DMS114 treated with DMSO at 0.1 percent for 48 hours (cell line): ENCODE measurements around the gene DDX56.
A peak's percentile ranks its signal among the peaks of the same experiment; 100 is the strongest.
"Not testable (repeated sequence)": the region's sequence is repeated elsewhere in the genome, so short reads cannot be mapped to it uniquely, and the experiment has no call there.

Experiments
- DNase-seq: peaks from one replicate; lab custom pipeline; 2025; ENCODE audit not compliant: unreplicated experiment; lab: John Stamatoyannopoulos, UW

The DDX56 gene

DNA sequence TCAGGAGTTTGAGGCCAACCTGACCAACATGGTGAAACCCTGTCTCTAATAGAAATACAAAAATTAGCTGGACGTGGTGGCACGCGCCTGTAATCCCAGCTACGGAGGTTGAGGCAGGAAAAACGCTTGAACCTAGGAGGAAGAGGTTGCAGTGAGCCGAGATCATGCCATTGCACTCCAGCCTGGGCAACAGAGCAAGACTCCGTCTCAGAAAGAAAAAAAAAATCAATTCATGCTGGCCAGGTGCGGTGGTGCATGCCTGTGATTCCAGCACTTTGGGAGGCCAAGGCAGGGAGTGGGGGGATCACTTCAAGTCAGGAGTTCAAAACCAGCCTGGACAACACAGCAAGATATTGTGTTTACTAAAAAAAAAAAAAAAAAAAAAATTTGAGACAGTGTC is 23.5 kb upstream of the DDX56 start:
- DNase-seq = not testable (repeated sequence)

DNA sequence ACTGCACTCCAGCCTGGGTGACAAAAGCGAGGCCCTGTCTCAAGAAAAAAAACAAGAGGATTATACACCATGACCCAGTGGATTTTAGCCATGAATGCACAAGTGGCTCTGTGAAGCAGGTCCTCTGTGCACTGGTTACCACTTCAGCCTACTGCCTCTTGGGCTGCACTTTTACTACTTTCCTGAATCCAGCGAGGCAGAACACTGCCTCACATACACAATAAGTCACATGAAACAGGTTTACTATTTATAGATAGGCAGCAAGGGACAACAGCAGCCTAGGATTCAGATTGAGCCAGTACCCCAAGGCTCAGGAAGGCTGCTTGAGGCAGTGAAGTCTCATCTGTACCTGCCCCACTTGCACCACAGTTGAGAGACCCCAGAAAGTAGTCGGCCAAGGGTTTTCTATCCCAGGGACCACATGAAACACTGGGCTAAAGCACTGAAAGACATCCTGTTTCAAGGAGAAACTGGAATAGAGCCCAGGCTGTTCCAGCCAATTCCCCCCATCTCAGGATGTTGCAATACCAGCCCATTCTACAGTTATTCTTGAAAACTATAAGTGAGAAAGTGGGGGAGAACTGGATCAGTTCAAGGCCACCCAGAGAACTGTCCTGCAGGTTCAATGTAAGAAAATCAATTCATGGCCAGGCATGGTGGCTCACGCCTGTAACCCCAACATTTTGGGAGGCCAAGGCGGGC is 22.4 kb upstream of the DDX56 start:
- DNase-seq = no peak

DNA sequence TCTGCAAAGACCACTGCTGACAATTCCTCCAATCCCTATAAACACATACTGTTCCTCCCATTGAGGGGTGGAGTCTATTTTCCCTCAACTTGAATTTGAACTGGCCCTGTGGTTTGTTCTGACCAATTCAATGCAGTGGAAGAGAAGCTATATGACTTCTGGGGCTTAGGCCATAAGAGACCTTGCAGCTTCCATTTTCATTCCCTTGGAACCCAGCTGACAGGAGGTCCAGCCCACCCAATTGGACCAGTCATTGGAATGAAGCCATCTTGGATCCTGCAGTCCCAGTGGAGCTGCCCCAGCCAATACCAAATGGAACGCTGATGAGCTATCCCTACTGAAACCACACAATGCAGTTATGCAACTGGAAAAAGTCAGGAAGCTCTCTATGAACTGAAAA is 17.2 kb upstream of the DDX56 start:
- no peak for DNase-seq

DNA sequence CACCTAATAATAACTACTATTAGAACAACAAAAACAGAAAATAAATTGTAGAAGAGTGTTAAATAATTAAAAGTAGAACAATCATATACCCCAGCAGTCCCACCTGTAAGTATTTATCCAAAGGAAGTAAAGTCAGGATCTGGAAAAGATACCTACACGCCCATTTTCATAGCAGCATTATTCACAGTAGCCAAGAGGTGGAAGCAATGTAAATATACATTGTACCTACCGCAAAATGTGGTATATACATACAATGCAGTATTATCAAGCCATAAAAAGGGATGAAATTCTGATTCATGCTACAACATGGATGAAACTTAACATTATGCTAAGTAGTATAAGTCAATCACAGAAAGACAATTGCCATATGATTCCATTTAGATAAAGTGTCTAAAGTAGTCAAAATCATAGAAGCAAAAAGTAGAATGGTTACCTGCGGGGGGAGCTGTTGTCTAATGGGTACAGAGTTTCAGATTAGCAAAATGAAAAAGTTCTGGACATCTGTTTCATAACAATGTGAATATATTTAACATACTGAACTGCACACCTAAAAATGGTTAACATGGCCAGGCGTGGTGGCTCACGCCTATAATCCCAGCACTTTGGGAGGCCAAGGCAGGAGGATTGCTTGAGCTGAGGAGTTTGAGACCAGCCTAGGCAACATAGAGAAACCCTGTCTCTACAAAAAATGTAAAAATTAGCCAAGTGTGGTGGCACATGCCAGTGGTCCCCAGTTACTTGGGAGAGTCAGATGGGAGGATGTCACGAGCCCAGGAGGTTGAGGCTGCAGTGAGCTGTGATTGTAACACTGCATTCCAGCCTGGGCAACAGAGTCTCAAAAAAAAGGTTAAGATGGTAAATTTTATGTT is 14.4 kb upstream of the DDX56 start:
- peak; percentile 29 for DNase-seq

DNA sequence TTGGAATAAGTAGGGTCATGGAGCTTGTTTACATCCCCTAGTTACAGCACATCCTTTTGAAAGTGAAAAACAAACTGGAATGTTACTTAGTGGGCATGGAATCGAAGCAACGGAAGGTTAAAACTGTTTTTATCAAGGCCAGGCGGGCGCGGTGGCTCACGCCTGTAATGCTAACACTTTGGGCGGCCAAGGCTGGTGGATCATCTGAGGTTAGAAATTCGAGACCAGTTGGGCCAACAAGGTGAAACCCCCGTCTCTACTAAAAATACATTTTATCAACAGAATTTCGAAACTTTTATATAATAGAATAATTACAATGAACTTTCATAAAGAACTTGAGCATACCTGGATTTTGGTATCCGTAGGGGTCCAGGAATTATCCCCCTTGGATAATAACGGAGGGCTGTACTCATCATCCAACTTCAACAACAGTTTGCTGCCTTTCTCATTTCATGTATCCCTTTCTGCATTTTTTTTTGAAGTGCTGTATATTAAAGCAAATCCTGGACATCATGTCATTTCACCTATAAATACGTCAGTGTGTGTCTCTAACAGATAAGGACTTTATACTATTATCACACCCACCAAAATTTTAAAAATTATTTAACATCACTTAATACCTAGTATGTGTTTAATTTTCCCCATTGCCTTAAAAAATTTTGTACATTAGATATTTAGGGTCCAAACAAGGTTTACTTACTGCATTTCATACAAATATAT is 9.6 kb upstream of the DDX56 start:
- DNase-seq = no peak

DNA sequence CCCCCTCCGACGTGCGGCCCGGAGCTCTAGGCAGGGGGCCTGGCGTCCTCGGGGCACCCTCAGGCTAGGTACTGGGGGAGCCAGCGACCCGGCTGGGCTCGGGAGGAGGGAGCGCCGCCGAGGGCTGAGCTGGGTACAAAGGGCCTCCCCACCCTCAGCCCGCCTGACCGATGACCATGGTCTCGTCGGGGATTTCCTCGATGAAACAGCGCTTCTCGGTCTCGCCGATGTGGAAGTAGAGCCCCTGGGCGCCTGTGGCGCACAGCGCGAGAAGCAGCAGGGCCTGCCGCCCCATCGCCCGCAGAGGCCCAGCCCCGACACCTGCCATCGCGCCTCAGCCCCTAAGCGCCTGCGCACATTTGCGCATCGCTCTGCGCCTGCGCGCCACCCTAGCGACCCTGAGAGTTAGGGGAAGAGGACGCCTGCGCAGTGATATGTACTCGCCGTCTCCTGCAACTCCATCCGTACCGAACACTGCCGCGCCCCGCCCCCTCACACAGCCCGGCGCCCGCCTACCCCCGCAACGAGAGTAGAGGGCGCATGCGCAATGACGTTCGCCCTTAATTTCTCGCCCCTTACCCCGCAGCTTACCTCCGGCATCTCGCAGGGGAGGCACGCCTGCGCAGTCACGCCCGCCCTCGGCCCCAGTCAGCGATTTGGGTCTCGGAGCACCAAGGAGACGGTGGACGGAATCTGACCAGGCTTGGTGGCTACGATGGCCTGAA is 8.3 kb upstream of the DDX56 start, which contains the start of gene TMED4:
Gene TMED4 (minus strand): TSS at position 353 of the 725 bp plus-strand sequence. CDS start 25 bp downstream, at position 328.
- DNase-seq = peak; percentile 99

DNA sequence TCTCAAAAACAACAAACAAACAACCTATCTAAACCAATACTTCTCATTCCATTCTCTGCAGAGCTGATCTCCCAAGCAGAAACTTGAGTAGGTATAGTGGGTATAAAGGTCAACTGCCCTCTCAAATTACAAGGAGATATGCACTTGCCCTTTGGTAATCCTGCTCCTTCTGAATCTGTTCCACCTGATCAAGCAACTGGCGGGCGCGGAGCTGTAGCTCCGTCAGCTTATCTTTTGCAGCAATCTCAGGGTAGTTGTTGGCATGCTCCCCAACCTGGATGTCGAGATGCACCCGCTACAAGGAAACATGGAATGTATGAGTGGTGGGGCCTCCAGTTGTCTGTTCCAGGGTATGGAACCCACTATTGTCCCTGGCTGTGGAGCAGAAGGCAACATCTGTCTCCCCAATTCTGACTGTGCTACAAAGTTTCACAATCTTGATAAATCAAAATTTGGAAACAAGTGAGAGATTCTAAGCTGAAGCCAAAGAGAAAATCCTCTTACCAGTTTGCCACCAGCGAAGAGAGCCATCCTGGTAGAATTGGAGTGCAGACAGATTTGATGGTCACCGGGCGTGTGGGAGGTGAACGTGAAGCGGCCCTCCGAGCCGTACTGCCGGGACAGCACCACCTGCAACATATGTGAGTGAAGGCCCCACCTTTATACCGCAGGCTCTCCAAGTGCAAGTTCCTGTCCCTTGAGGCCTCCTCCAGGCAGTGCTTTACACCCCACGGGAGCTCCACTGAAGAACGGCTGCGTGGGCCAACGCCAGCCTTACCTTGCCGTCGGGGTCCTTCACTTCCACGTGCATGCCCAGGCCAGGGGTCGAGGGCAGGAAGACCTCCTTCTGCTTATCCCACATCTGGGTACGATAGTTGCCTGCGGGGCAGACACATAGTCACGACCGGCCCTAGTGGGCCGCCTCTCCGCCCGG is 7.5 kb upstream of the DDX56 start:
- DNase-seq = no peak

DNA sequence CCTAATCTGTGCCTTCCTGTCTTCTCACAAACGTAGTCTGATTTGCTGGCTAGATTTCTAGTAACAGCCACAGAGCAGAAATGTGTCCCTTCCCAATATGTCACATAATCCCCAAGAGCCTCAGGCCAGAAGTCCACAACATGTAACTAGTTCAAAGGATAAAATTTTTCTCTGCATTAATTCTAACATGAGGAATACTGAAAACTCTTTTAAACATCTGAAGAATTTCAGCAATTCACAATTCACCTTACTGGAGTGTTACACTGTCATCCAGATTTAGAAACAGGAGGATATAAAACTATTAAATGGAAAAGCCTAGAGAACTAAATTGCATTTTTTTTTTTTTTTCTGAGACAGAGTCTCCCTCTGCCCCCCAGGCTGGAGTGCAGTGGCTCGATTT is 2.5 kb upstream of the DDX56 start:
- DNase-seq = no peak

DNA sequence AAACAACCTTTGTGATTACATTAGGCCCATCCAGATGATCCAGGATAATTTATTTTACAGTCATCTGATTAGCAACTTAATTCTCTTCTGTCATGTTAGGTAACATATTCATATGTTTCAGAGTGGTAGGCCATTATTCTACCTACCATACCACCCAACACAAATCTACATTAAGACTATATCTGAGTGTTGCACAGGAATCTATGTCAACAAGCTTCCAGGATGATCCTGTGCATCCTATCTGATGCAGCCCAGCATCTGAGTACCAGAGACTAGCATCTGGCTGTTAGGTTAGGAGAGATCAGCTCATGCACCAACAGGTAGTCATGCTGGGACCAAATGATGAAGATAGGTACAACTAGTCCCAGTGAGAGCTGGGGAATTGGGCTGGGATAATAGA is 1.3 kb upstream of the DDX56 start:
- no peak for DNase-seq

DNA sequence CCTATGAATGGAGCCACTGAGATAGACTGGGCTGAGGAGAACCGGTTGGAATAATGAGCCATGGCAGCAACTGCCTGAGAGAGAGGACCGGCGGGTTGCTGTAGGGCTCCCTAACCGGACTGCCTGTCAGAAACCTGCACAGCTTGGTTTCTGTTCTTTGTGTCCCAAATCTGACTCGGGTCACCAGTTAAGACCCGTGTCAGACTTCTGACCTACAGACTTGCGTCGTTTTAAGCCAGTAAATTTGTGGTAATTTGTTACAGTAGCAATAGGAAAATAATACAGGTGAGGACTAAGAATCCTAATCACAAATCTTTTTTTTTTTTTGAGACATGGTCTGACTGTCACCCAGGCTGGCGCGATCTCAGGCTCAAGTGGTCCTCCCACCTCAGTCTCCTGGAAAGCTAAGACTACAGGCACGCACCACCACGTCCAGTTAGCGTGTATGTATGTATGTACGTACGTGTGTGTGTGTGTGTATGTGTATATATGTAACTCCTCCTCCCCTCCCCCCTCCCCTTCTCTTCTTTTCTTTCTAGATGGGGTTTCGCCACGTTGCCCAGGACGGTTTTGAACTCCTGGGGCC is 672 bp upstream of the DDX56 start:
- no peak for DNase-seq

DNA sequence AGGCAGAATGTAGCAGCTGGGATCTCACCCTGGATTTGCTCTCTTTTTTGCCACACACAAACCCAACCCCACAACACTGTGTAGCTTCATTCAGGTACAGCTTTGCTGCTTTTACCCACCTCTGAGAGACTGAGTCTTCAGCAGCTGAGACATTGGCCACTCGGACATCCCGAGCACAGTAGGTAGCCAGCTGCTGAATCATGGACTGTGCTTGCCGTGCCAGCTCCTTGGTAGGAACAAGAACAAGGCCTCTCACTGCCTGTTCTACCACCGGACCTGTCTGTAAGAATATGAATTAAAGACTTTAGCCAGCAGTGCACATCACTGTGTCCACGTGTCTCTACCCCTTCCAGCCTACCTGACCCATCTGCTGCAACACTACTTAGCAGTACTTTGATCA is 937 bp downstream of the DDX56 start:
- DNase-seq = no peak

DNA sequence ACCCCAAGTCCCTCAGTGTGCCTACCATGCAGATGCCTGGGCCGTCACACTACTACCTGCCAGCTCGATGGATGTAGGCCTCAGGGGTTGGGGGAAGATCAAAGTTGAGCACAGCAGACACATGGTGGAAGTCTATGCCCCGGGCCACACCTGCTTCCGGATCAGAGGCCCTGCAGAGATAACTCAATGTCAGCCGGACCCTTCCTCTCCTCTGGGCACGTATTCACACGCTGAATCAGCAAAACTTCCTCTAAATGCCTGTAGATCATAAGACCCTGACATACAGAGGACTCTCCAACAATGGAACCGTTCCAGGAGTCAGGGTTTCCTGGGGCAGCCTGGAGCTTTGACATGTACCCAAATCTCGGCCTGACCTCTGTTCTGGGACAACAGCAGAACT is 3.7 kb downstream of the DDX56 start:
- DNase-seq = no peak

DNA sequence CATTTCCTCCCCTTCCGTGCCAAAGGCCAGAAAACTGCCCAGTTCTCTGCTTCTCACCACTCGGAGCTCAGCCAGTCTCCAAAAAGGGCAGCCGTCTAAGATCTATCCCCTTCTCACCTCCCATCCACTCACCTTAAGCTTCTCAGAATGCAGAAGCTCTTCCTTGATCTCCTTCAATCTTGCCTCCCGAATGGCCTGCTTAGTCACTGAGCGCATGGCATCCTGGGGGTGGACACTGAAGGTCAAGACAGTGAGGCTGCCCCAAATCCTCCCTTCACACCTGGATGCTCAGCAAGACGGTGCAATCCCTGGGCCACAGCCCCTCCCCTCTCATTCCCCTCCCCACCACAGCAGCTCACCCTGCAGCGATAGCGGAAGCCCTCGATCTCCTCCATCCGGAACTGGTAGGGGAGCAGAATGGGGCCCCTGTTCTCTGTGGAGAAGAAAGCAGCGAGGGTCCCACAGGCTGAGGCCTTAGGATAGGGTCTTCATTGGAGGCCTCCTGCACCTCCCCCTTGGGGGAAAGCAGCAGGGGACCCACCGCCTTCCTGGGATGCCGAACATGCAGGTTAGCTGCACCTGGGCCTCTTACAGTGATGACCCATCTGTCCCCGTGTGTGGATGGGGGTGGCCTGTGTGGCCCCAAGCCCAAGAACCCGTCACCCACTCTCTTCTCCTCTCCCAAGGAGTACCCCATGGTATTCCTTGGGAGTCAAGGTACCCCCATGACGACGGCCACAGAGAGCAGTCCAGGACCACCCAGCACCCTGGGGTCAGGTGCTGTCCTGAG is 4.7 kb downstream of the DDX56 start:
- DNase-seq = no peak

DNA sequence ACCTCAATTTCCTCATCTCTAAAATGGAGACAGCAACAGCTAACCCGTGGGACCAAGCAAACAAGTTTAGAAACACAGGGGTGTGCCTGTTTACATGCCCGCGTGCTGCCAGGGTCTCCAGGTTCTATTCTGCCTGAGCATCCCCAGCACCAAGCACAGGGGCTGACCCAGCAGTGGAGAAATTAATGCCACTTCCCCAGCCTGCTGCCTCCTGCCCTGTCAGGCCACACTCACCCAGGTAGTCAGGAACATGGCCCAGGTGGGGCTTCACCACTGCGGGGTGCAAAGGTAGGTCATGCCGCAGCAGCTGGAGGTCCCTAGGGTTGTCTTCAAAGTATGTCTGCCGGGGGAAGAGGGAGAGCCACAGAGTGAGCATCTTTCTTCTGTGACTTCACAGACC is 5.8 kb downstream of the DDX56 start:
- DNase-seq = no peak

DNA sequence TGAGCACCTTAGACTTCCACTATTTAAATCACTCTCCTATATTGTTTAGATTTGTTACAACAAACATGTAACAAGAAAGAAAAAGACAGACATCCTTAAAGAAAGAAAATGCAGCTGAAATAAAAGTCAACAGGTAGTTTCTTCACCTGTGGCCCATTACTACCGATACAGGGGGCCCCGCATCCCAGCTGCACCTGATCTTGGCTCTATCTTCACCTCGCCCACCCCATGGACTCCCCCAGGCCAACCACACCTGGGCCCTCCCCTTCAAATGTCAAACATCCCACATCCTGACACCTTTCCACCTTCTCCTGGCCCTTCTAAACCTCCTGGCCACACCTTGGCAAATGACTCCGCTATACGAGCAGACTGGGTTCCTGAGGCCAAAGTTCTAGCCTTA is 7.0 kb downstream of the DDX56 start:
- DNase-seq = no peak

DNA sequence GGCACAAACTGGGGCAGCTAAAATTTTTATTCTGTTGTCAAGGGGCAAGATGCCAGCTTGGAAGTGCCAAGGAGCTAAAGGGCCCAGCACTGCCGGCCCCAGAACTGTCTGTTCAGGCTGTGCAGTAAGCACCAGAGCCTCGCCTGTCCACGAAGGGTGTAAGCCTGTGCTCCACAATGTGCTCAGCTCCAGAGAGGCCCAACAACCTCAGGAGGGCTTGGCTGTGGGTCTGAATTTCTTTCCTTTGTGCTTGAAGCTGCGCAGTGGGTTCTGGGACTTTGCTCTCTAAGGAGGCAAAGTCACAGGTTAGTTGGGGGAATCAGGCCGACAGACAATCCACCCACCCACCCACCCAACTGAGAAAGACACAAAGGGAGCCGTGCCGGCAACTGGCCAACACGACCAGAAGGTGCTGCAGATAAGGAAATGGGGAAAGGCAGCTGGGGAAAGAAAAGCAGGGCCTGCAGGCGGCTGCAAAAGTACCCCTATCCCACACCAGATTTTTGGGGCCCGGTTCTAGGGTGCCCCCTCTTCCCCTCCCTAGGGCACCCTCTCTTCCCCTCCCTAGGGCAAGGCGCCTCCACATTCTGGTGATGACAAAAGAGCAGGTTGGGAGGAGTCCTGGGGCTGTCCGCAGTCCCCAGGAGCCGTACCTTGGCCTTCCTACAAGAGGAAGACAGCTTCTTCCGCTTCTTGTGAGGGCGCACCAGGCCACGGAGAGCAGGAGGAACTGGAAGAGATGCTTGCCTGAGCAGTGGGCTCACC is 7.7 kb downstream of the DDX56 start:
- no peak for DNase-seq

DNA sequence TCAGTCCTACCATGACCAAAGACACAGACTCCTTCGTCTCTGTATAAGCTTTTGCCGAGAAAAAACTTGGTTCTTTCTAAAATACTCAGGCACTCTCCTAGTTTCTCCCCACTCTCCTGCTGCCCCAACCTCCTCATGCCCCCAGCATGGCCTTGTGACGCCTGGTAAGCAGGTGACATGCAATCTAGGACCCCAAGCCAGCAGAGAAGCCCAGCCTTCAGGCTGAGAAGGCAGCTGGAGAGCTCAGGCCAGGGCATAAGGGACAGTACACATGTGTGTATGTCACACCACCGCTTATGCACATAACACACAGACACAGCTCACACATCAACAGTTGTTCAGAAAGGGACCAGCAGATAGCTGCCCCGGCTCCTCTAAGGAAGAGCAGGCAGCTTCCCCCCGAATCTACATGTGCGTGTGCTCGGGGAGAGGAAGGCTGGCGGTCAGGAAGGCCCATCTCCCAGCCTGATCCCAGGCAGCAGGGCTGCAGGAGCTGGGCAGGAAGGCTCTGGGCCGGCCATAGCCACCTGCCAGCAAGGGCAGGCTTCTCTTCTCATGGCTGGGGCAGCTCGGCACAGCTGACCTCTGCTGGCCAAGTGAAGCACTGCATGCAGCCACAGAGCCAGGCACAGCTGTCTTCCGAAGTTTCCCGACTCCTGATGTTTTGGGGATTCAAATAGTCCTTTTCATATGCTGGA is 8.5 kb downstream of the DDX56 start:
- DNase-seq = peak; percentile 49

DNA sequence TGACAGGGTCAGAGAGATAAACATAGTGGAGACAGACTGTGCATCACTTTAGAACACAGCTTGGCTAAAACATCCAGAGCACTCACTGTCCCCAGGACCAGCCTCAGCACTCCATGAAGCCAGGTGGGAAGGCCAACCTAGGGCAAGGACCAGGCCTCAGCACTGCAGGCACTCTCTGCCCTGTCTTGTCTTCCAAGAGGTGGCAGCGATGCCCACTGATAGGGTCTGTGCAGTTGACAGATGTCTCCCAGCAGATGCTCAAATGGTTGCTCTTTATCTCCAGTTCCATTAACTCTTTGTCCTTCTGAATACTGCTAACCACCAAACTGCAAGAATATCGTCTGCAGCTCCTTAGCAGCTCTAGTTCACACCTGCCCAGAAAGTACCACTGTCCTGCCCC is 9.1 kb downstream of the DDX56 start:
- no peak for DNase-seq
